Renal cortical epithelial cell (primary cell): ENCODE data around the gene HEXIM2. TPM values are rescaled to one million over a fixed set of nuclear protein-coding genes. Genes with fewer than 3 reads are reported as not detected.

Experiments
- DNase-seq: peaks from one replicate; pipeline ENCODE4 v3.0.0-alpha.2; 2011; ENCODE audit warnings: low read depth
- total RNA-seq: library from RNA; depleted of rRNA; stranded (reverse); fragments of >200 nt; gene quantifications from 2 replicates; pipeline ENCODE4 v1.2.3, GENCODE V29; 2014

The HEXIM2 gene
- total RNA-seq, 1 donor from 2014 or later = 7.3 TPM

- DNase-seq = no peak
These were observed 17.9 kb upstream of the HEXIM2 start for GRCh38 chr17:45143767-45144198.

DNA sequence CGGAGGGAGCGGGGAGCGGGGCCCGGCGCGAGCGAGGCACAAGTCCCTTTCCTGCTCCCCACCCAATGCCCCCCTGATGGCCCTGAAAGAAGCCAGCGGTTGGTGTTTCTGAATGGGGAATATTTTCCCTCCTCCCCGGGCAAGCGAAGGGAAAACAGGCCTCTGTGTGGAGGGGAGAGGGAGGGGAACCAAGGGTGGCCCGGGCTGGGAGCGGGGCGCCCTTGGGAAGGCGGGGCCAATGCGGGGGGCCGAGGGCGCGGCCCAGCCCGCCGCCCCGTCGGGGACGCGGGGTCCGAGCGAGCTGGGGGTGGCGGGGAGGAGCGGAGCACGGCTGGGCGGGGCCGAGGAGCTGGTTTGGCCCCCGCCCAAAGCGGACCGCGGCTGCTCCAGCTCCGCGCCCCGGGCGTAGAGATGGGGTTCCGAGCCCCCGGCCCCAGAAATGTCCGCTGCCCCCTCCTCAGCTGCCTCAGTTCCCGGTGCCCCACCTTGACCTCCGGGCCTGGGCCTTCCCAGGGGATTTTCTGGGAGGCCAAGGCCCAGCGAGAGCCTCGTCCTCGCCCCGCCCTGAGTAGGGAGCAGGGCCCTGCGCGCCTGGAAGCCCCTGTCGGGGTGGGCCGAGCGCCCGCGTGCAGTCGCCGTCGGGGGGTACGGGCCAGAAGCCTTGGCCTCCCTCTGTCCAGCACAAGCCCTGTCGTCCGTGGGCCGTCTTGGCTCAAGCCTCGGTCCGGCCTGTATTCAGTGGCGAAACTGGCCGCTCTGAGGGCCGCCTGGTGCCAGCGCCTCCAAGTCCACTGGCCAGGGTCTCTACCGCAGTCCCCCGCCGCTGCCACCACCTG, 17.3 kb upstream of the HEXIM2 start:
- DNase-seq = no peak

DNA sequence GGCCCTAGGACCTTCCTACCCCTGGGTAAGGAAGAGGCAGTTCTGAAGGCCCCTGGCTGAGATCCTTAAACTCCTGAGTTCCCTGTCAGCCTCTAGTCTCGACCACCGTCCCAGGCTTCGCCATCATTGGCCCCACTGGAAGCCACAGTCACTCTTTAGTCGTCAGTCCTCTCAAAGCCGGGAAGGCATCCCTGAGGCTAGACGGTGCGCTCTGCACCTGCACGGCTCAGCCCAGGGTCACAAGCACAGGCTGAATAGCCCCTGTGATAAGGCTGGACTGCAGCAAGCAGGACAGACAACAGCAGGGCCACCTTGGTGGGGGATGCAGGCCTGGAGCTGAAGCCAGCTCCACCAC, 16.7 kb upstream of the HEXIM2 start:
- DNase-seq = no peak

- DNase-seq = no peak
These were observed 15.5 kb upstream of the HEXIM2 start for GRCh38 chr17:45146166-45146565.

GRCh38 chr17:45146592-45146889, 15.1 kb upstream of the HEXIM2 start:
- DNase-seq = no peak

DNA sequence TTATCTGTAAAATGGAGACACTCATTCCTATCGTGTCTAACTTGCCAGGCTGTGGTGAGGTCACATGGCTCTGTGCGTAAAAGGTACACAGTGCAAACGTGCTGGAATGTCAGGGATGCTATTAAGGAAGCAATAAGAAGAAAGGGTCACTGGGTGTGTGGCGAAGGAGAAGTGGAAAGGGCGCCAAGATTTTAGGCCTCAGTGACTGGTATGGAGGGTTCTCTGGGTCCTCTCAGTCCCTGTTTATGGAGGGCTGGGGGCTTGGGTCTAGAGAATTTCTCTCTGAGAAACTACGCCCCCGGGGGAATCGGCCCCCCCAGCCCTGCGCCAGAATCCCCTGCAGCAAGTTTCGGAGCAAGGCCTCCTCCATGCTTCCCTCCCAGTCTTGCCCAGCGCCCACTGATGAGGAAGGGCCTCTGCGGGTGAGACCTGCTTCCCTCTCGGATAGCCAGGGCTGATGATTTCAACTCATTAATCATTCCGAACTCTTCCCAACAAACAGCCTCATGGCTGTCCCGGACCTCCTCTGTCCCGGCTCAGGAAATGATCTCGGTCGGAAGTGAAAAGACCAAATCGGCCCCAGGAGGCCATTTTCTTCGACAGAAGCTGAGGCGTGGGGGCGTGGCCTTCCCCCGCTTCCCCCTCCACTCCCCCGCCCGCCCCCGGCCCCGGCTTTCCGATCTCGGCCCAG, 14.6 kb upstream of the HEXIM2 start:
- DNase-seq = peak; percentile 86

DNA sequence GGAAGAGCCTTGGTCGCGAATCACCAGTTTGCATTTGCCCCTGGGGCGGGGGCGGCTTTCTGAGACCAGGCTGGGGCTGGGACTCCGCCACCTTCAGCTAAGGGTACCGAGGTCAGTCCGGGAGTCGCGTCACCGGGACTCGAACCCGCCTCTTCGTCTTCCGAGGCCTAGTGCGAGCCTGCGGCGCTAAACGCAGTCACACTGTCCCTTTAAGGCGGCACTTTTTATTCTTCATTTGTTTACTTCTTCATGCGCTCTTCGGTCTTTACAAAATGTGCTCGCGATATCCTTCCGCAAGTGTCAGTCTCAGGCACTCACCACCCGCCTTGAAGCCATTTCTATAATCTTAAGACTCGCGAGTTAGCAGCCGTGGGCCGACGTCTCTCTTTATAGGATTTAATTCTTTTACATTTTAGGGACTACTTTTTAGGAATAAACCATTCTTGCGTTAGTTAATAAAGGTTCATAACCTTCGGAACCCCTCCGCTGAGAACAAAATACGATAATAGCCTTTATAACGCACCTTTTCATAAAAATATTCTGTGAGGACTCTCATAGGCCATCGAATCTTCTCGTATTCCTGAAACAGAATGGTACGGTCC, 14.0 kb upstream of the HEXIM2 start:
- peak; percentile 93 for DNase-seq

- peak; percentile 96 for DNase-seq
These were observed 13.3 kb upstream of the HEXIM2 start, which contains the start of gene HEXIM1 for GRCh38 chr17:45148183-45149036. Gene HEXIM1, plus strand, starts transcription at chr17:45148475. Its CDS starts 716 bp downstream, at chr17:45149191.

- DNase-seq = peak; percentile 55
These were observed 12.5 kb upstream of the HEXIM2 start for GRCh38 chr17:45149037-45149668.

GRCh38 chr17:45149669-45150664, 11.7 kb upstream of the HEXIM2 start:
- peak; percentile 40 for DNase-seq

GRCh38 chr17:45150911-45151809, 10.5 kb upstream of the HEXIM2 start:
- DNase-seq = no peak

- DNase-seq = no peak
These were observed 6.6 kb upstream of the HEXIM2 start for GRCh38 chr17:45155029-45155428.

DNA sequence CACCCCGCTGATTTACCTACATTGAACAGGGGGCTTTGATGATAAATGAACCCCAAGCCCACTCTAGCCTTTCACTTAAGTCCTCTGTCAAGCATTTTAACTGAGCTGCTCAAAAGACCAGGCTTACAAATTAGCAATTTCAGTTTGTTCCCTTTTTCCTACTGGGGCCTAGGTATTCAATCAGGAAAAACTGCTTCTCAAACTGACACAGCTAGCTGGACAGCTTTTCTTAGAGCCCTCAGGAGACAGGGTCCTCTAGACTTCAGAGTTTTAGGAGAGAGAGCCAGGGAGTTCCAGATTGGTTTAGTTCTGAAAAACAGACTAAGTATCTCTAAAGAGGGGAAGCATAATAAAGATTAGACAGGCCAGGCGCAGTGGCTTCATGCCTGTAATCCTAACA, 6.2 kb upstream of the HEXIM2 start:
- DNase-seq = no peak

GRCh38 chr17:45156242-45156641, 5.4 kb upstream of the HEXIM2 start:
- DNase-seq = no peak

- DNase-seq = peak; percentile 46
These were observed 1.0 kb upstream of the HEXIM2 start for GRCh38 chr17:45160447-45161287.

GRCh38 chr17:45162025-45162687, 481 bp downstream of the HEXIM2 start:
- DNase-seq = no peak

- DNase-seq = no peak
These were observed 3.1 kb downstream of the HEXIM2 start for GRCh38 chr17:45164734-45165269.
